NCI-H82 (cell line): ENCODE measurements around the gene LDLRAD3.

ENCODE experiments used
- DNase-seq: peaks from one replicate; lab custom pipeline; 2025; lab: John Stamatoyannopoulos, UW

Gene LDLRAD3

GRCh38 chr11:36077886-36078685 is 134.2 kb downstream of the LDLRAD3 start:
- DNase-seq, result no peak

GRCh38 chr11:36078686-36079055 is 134.8 kb downstream of the LDLRAD3 start:
- no peak for DNase-seq

GRCh38 chr11:36079878-36080675 is 136.2 kb downstream of the LDLRAD3 start:
- no peak for DNase-seq

GRCh38 chr11:36081274-36081945 is 137.5 kb downstream of the LDLRAD3 start:
- DNase-seq, result no peak

GRCh38 chr11:36086366-36086765 is 142.5 kb downstream of the LDLRAD3 start:
- DNase-seq, result no peak

- no peak for DNase-seq
These were observed 144.6 kb downstream of the LDLRAD3 start for GRCh38 chr11:36088266-36088972.

- DNase-seq, result no peak
These were observed 146.1 kb downstream of the LDLRAD3 start for GRCh38 chr11:36089920-36090319.

GRCh38 chr11:36090356-36091109 is 146.7 kb downstream of the LDLRAD3 start:
- no peak for DNase-seq

GRCh38 chr11:36091256-36091811 is 147.5 kb downstream of the LDLRAD3 start:
- no peak for DNase-seq

- no peak for DNase-seq
These were observed 148.6 kb downstream of the LDLRAD3 start for GRCh38 chr11:36092314-36093030.

- no peak for DNase-seq
These were observed 149.7 kb downstream of the LDLRAD3 start for GRCh38 chr11:36093548-36093947.

- DNase-seq, result no peak
These were observed 150.3 kb downstream of the LDLRAD3 start for GRCh38 chr11:36094164-36094563.

- no peak for DNase-seq
These were observed 151.9 kb downstream of the LDLRAD3 start for GRCh38 chr11:36095716-36096115.

GRCh38 chr11:36097219-36097650 is 153.4 kb downstream of the LDLRAD3 start:
- DNase-seq, result no peak

GRCh38 chr11:36098087-36098486 is 154.2 kb downstream of the LDLRAD3 start:
- DNase-seq, result no peak

GRCh38 chr11:36098853-36099375 is 155.1 kb downstream of the LDLRAD3 start:
- no peak for DNase-seq

- DNase-seq, result no peak
These were observed 157.6 kb downstream of the LDLRAD3 start for GRCh38 chr11:36101466-36101865.

- no peak for DNase-seq
These were observed 159.0 kb downstream of the LDLRAD3 start for GRCh38 chr11:36102868-36103267.

- no peak for DNase-seq
These were observed 160.2 kb downstream of the LDLRAD3 start for GRCh38 chr11:36103933-36104530.

- no peak for DNase-seq
These were observed 160.8 kb downstream of the LDLRAD3 start for GRCh38 chr11:36104660-36104992.
